H7 (cell line): ENCODE results near the gene CREB1. TPM values are rescaled to one million over a fixed set of nuclear protein-coding genes. Genes with fewer than 3 reads are reported as not detected.

Experiments
- DNase-seq: peaks from one replicate; pipeline ENCODE4 v3.0.0; 2012
- H3K27me3 ChIP-seq: 2 replicates; pipeline ENCODE4 v1.6.0; 2011; ENCODE audit warnings: mild to moderate bottlenecking, low read length; ENCODE audit not compliant: control insufficient read depth, insufficient read depth
- H3K36me3 ChIP-seq: replicated peaks from 2 replicates; pipeline ENCODE4 v1.5.1; 2011; ENCODE audit warnings: low read length; ENCODE audit not compliant: control insufficient read depth, insufficient read depth
- H3K4me3 ChIP-seq: 2 replicates; pipeline ENCODE4 v1.5.1; 2011; ENCODE audit warnings: low read depth, mild to moderate bottlenecking, control low read depth, low read length, moderate library complexity; ENCODE audit not compliant: insufficient read depth
- total RNA-seq: library from RNA; depleted of rRNA; stranded (reverse); fragments of >200 nt; shearing (Covaris generic); gene quantifications from 2 replicates; pipeline ENCODE4 v1.2.3, GENCODE V29; 2014

Gene CREB1
- total RNA-seq, 1 experiment from 2014 or later, result 48.9 TPM

DNA sequence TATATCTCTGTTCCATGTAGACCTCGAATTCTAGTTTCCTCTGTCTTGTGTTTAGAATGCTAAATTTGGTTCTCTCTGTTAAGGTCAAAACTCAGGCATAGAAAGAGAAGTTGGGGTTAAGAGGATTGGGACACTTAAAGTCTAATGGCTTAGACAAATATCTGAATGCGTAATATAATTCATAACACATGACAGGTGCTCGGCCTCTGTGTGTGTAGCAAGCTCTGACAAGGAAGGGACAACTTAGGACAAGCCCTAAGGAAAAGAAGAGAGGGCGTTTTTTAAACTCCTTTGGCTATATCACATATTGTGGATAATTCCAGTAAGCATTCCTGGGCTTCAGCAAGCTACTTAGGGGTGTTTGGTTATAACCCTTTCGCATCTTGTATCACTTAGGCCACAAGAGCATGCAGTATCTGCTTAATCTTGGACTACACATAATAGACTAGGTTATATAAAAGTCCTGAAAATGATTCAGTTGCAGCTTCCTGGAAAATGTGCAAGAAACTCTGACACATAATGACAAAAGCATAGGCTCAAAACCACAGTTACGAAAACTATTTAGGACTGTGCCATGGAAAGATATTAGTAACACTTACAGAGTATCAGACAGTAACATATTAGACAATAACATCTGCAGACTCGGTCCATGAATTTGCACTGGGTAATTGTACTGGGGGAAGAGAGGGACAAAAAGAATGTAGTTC is 16.1 kb upstream of the CREB1 start:
- DNase-seq, result no peak
- H3K4me3 ChIP-seq, result no peak overlapping the region
- H3K36me3 ChIP-seq, result no peaks in the 10 kb centered on the region
- no peaks in the 10 kb centered on the region; the same call in 1 of the 2 replicates for H3K27me3 ChIP-seq

DNA sequence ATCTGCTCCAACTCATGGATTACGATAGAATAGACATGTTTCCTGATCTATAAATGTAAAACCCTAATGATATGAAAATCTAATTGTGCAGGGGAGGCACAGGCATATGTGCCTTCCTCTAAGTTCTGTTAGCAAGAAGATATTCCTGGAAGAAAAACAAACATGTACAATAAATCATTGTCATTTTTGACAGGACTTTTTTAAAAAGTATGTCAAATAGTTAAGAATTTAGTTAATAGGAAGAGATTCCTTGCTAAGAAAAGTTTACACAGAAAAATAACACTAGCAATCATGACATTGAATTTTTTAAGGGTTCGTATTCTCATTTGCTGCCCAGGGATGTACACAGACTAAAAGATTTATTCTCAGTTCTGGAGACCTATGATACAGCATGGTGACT is 15.3 kb upstream of the CREB1 start:
- no peak overlapping the region for H3K4me3 ChIP-seq
- H3K27me3 ChIP-seq, result no peaks in the 10 kb centered on the region; the same call in 1 of the 2 replicates
- DNase-seq, result no peak
- H3K36me3 ChIP-seq, result no peaks in the 10 kb centered on the region

DNA sequence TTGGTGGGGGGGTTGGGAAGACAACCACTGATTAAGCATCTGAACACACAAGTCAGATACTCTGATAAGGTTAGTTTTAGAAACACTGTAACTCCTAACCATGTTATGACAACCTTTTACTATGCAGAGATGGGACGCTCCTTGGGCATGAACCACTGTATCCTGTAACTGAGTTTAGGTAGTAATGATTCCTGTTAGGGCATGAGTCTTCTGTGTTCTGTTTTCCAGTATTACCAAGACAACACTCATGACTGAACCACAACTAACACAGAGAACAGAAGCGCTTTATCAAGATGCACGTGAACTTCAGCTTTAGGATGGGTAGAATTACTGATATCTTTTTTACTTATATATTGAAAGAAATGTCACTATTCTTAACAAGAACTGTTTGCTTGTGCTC is 14.1 kb upstream of the CREB1 start:
- Histone ChIP-seq H3K27me3 (no peaks in the 10 kb centered on the region; the same call in 1 of the 2 replicates), H3K4me3 (no peak overlapping the region), H3K36me3 (no peaks in the 10 kb centered on the region)
- no peak for DNase-seq

DNA sequence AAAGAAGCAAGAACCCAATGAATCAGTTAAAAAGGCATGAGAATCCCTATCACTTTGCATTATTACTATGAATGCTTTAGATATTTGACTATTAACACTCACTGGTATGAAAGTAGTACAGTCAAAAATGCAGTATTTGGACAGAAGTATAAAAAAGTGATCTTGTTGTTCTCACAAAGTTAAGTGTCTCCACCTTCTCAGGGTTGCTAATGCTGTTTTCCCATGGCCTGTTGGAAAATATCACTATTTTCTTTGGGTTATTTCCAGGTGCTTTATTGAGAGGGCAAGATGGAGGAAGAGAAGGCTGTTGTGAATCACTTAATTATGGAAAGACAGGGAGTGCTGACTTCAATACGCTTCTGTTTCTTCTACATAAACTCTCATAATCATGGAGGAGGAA is 13.6 kb upstream of the CREB1 start:
- no peaks in the 10 kb centered on the region for H3K36me3 ChIP-seq
- H3K4me3 ChIP-seq, result no peak overlapping the region
- DNase-seq, result no peak
- H3K27me3 ChIP-seq, result no peaks in the 10 kb centered on the region; the same call in 1 of the 2 replicates

DNA sequence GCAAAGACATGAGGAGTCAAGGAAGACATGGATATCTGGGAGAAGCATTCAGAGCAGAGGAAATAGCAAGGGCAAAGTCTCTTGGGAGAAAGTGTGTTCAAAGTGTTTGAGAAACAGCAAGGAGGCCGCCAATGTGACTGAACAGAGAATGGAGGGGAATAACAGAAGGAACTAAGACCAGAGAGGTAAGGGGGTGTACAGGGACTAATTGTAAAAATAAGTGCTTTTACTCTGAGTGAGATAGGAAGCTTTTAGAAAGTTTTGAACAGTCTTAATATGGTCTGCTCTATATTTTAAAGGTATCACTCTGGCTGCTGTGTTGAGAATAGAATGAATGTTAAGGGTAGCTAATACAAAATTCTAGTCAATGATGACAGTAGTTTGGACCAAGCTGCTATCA is 6.8 kb upstream of the CREB1 start:
- Histone ChIP-seq H3K27me3 (no peaks in the 10 kb centered on the region), H3K4me3 (no peak overlapping the region), H3K36me3 (no peaks in the 10 kb centered on the region; the same call in 1 of the 2 replicates)
- DNase-seq, result no peak

DNA sequence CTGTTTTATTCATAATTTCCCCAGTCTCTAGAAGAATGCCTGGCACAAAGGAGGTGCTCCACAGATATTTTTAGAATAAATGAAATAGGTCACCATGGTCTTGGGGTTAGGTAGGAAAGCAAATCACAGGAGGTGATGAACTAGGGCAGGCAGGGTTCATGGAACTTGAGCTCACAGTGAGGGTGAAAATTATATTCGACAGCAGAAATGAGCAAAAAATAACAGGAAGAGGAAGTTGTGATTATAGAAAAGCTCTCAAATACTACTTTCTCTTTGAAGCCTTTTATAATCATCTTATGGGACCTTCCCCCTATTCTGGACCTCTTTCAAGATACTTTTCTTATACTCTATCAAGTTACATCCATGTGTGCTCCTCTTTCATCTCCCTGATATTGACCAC is 4.5 kb upstream of the CREB1 start:
- Histone ChIP-seq H3K4me3 (no peak overlapping the region), H3K36me3 (no peaks in the 10 kb centered on the region; the same call in 1 of the 2 replicates), H3K27me3 (no peaks in the 10 kb centered on the region; the same call in 1 of the 2 replicates)
- no peak for DNase-seq

DNA sequence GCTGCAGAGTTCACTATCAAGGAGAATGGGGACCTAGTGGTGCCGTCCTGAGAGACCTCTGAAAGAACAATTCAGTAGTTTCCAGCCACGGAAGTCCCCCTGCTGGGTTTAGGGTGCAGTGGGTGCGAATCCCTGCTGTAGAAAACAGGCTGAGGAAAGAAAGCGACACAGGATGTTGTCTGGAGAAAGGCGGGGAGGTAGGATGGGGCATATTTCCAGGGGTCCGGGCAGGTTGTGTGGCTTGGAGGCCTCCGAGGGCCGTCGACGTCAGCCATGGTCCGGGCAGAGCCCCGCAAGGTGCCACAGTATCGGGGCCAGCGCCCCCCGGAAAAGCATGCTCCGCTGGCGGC is 807 bp upstream of the CREB1 start:
- no peaks in the 10 kb centered on the region; the same call in 1 of the 2 replicates for H3K27me3 ChIP-seq
- no peaks in the 10 kb centered on the region for H3K36me3 ChIP-seq
- peak overlapping the region; percentile 87 for H3K4me3 ChIP-seq
- DNase-seq, result no peak

DNA sequence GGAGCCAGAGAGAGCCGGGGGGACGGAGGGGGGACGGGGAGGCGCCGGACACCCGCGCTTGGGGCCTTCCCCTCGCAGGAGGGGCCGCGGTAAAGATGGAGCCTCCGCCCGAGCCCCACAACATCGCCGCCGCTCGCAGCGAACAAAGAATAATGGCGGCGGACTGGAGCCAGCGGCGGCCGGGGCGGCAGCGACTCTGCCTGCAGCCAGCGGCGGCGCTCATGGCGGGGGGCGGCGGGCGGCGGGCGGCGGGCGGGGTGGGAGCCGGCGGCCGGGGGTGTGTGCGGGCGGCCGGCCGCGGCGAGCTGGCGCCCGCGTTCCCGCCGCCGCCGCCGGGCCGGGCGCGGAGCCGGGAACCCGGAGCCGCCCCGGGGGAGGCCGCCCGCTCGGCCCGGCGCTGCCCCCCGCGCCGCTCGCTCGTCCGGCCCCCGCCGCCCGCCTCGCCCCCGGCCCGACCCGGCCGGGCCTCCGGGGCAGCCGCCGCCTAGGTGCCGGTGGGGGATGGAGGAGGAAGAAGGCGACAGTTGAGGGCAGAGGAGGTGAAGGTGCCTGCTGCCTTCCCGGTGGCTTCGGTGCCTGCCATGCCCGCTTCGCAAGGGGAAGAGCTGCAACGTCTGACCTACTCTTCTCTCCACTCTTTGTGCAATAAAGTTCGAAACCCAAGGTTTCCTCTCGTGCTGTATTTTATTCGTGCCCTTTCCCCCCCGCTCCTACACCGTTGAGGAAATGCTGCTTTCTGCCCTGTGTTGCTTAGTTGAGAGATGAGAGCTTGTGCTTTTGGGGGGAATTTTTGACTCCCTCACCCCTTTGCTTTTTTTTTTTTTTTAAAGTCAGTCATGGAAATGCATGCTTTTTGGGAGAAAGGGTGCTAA is 634 bp downstream of the CREB1 start:
- Histone ChIP-seq H3K36me3 (no peaks in the 10 kb centered on the region), H3K27me3 (no peaks in the 10 kb centered on the region; the same call in 1 of the 2 replicates), H3K4me3 (peak overlapping the region; percentile 87)
- peak; percentile 78 for DNase-seq

DNA sequence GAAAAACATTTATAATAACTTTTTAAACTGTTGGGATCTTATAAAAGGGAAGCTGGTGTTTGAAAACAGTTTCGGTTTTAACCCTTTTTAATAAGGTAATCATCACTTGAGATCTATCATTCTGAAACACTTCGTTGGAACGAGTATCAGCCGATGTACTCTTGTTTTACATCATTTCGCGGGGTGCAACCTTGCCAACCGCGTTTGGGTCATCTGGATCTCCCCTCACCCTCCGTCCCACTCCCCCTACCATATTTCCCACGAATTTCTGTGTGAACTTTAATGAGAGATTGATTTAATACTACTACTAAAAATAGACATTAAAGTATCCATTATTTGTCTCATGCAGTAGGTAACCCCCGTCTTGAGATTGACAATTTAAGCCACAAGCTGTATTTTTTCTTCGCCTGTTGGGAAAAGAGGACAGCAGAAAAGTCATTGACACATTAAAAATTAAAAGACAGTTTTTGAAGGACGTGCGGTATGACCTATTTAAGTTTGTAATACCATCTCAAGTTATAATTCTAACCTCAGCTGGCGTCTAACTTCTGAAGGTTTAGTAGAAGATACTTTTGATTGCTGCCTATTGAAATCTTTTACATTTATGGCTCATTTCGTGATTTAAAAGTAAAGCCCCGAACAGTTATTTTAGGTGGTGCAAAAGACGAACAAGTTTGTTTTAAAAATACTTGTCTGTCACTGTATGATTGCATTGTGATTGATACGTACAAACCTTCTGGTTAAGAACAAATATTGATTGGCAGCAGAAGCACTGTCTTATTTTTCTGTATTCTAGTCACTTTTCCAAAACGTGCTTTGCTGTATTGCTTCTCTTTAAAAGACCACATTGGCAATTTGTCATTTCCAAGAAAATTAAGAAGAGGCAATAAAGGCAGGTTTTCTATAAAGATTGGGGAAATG is 1.5 kb downstream of the CREB1 start:
- Histone ChIP-seq H3K4me3 (peak overlapping the region; percentile 64), H3K36me3 (no peaks in the 10 kb centered on the region), H3K27me3 (no peaks in the 10 kb centered on the region; the same call in 1 of the 2 replicates)
- no peak for DNase-seq

DNA sequence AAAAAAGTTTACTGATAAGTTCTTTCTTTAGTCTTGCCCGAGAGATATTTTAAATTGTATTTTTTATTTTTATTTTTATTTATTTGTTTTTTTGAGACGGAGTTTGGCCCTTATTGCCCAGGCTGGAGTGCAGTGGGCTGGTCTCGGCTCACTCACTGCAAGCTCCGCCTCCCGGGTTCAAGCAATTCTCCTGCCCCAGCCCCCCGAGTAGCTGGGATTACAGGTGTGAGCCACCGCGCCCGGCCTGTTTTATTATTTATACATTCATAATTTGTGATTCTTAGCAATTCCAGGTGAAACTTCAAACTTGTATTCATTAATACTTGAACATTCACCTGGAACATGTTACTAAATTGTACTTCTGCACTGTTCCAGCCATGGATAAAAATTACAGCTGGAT is 2.9 kb downstream of the CREB1 start:
- Histone ChIP-seq H3K4me3 (no peak overlapping the region), H3K27me3 (no peaks in the 10 kb centered on the region; the same call in 1 of the 2 replicates), H3K36me3 (no peaks in the 10 kb centered on the region)
- DNase-seq, result no peak

DNA sequence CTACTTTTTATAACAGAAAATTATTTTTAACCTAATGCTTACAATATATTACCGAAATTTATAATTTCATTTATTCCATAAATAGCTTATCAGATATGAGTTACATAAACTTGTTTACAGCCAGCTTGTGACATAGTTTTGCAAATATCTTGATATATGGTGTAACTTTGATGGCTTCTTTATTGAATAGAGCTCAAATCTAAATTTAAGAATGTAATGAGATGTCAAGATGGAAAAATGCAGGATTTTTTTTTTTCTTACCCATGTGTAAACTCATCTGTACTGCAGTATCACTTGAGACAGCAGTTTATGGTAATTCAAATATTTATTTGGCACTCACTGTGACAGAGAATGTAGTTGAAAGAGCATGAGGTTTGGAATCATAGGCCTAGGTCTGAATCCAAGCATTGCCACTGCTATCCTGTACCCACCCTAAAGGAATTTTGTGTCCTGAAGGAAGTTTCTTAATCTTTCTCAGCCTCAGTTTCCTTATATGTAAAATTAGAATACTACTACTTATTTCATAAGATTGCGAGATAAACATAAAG is 3.8 kb downstream of the CREB1 start:
- no peaks in the 10 kb centered on the region; the same call in 1 of the 2 replicates for H3K27me3 ChIP-seq
- DNase-seq, result no peak
- H3K36me3 ChIP-seq, result no peaks in the 10 kb centered on the region
- H3K4me3 ChIP-seq, result no peak overlapping the region

DNA sequence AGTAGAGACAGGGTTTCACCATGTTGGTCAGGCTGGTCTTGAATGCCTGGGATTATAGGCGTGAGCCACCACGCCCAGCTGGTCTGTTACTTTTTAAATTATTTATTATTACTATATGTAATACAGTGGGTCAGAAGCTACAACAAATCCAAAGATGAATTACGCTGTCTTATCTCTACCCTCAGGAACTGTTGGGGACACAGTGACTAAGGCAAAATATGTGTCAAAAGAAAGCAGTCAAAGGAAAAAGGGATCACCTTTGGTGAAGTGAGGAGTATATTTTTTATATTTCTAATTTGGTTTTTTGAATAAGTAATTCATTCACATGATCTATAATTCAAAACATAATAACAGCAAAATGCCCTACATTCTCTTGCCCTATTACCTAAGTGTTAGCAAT is 4.7 kb downstream of the CREB1 start:
- Histone ChIP-seq H3K36me3 (no peaks in the 10 kb centered on the region), H3K4me3 (no peak overlapping the region), H3K27me3 (no peaks in the 10 kb centered on the region)
- DNase-seq, result no peak

DNA sequence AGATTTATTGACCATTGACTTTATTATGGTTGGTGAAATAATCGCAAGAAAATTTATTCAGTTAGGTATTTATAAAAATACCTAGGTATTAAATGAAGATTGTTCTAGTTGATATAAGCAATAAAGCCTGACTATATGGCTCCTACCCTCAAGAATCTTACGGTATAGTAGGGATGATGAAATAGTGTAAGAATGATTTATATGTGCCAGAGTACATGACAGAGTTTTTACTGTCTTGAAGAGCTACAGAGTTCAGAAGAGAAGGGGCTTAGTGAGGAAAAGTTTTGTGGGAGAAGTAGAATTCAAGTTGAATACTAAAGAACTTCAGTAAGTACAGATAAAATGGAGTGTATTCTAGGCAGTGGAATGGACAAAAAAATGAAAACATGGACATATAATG is 9.7 kb downstream of the CREB1 start:
- DNase-seq, result no peak
- Histone ChIP-seq H3K4me3 (no peak overlapping the region), H3K36me3 (no peaks in the 10 kb centered on the region)

DNA sequence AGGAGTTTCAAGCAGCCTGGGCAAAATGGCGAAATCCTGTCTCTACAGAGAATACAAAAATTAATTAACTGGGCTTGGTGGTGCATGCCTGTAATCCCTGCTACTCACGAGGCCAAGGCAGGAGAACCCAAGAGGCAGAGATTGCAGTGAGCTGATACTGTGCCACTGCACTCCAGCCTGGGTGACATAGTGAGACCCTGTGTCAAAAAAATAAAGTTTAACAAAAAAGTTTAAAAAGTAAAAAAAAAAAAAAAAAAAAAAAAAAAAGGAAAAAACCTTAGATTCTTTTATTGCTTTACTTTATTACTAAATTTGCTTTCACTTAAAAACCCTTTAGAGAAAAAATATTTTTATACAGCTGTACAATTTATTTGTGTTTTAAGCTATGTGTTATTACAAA is 10.7 kb downstream of the CREB1 start:
- H3K27me3 ChIP-seq, result no peaks in the 10 kb centered on the region
- DNase-seq, result no peak
- H3K4me3 ChIP-seq, result no peak overlapping the region
- no peaks in the 10 kb centered on the region for H3K36me3 ChIP-seq

More for the DNA sequence above, 9.7 kb downstream of the CREB1 start:
- no peaks in the 10 kb centered on the region for H3K27me3 ChIP-seq
